Activated CD4-positive, alpha-beta T cell treated with anti-CD3 and anti-CD28 coated beads for 4 hours (primary cell): ENCODE measurements around the gene DLG1.
"Not testable (repeated sequence)": the region's sequence is repeated elsewhere in the genome, so short reads cannot be mapped to it uniquely, and the experiment has no call there.

Source experiments
- DNase-seq, 2 donors: peaks; one replicate each; pipeline ENCODE4 v3.0.0-alpha.2; 2020

The DLG1 gene

DNA sequence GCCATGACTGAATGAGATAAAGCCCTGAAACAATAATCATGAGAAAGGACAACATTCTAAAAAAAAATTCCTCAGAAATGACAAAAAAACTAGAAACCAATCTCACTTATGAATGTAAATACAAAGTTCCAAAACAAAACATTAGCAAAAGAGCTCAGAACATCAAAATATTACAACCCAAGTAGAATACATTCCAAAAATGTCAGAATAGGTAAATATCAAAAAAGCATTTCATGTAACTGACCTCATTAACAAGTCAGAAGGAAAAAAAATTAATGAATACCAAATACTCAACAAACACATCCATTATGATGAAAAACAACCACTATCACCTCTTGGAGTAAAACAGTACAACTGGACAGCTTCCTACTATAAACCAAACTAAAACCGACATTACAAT lies 93.1 kb downstream of the DLG1 start:
- no peak for DNase-seq

DNA sequence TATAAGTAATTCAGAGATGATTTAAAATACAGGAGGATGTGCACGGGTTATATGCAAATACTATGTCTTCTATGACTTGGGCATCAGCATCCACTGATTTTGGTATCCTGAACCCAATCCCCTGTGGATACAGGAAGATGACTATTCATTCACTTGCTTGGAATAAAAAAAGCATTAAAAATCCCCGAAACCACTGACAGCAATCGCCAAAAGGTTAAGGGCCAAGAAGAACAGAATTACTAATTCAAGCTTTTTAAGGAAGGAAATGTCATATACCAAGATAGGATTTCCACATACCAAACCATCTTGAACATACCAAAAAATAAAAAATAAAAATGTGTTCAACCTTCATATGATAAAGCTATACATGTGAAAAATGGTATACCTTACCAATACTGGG lies 93.7 kb downstream of the DLG1 start:
- DNase-seq, result no peak

DNA sequence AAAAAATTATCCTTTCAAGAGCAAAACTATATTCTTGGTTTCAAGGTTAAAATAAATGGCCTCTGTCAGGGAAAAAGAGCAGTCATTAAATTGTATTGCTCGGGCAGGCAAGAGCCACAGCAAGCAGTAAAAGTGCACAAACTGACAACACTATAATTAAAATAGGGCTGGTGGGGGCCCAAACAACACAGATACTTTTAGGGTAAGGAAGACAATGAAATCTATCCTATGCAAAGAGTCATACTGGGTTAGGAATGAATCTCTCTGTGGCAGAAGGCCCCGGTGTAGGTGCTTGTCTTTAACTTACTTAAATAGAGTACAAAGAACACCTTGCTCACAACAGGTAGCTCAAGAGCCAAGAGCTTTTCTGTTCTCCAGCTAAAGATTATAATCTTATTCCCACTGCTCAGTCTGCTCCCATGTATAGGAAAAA lies 94.7 kb downstream of the DLG1 start:
- DNase-seq, result no peak

DNA sequence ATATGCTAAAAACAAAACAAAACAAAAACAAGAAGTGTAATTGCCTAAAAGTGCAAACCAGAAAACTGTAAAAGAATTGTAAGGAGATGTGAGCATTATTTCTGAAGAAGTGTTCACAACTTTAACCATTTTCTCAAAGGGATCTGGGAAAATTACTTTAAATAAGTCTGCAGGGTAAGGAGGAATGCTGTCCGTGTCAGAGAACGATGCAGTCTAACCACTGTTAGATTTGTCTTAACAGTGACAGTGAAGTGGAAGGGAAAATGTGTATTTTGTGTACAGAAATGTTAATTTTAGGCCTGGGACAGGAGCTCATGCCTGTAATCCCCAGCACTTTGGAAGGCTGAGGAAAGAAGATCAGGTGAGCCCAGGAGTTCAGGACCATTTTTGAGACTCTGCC lies 95.7 kb downstream of the DLG1 start:
- DNase-seq, result no peak

DNA sequence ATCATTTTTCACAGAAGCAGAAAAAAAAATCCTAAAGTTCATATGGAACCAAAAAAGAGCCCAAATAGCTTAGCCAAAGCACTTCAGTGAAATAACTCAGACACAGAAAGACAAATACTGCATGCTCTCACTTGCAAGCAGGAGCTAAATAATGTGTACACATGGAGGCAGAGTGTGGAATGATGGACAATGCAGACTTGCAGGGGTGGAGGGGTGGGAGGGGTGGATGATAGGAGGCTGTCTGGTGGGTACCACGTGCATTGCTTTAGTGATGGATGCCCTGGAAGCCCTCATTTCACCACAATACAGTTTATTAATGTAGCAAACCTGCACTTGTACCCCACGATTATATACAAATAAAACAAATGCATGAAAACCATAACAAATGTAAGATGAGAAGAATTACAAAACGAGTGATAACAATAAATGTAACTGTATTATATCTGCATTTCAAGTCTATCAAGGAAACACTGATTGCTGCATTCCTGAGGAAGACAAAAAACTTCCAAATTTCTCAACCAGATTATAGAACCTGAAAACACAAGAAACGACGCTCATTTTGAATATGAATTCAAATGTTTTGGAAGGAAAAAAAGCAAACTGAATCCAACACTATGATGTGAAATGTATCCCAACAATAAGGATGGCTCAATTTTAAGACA lies 96.5 kb downstream of the DLG1 start:
- DNase-seq, result no peak

DNA sequence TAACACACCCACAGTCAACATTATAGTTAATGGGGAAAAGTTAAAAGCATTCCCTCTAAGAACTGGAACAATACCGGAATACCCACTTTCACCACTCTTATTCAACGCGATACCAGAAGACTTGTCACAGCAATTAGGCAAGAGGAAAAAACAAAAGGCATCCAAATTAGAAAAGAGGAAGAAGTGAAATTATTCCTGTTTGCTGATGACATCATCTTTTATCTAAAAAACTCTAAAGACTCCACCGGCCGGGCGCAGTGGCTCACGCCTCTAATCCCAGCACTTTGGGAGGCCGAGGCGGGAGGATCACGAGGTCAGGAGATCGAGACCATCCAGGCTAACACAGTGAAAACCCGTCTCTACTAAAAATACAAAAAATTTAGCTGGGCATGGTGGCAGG lies 97.6 kb downstream of the DLG1 start:
- DNase-seq, result not testable (repeated sequence)

DNA sequence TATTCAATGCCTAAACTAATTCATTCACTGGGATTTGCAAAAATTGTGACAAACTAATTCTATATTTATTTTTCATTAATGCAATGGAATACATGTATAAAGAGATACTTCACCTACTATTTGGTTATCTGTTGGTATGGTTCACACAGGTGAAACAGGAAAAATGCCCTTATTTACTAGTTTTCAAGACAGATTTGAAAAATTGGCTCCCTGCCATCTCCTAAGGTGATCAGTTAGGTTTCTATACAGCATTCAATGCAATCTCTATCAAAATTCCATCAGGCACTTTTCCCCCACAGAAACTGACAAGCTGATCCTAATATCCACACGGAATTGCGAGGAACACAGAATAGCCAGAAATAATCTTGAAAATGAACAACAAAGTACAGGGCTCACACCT lies 101.1 kb downstream of the DLG1 start:
- DNase-seq, result no peak

DNA sequence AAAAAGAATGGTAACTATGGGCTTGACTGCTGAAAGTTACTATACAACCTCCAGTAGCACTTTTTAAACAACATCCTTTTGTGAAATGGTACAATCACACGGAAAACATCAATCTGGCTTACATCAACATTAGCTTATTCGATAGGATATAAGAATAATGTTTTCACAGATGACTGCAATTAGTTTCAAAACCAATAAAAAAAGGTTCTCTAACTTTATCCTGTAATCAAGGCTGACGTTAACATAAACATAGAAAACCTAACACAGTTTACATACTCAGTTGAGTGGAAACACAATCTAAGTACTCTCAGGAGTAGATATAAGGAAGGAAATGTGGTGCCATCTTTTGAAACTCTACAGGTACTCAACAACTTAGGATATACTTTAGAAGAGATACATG lies 102.2 kb downstream of the DLG1 start:
- DNase-seq, result no peak

DNA sequence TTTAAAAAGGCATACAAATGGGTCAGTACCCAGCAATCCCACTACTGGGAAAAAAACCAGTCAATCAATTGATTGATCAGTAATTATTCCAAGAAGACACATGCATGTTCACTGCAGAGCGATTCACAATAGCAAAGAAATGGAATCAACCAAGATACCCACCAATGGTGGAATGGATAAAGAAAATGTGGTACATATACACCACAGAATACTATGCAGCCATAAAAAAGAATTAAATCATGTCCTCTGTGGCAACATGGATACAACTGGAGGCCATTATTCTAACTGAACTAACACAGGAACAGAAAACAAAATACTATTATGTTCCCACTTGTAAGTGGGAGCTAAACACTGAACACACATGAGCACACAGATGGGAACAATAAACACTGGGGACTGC lies 103.1 kb downstream of the DLG1 start:
- DNase-seq, result no peak

DNA sequence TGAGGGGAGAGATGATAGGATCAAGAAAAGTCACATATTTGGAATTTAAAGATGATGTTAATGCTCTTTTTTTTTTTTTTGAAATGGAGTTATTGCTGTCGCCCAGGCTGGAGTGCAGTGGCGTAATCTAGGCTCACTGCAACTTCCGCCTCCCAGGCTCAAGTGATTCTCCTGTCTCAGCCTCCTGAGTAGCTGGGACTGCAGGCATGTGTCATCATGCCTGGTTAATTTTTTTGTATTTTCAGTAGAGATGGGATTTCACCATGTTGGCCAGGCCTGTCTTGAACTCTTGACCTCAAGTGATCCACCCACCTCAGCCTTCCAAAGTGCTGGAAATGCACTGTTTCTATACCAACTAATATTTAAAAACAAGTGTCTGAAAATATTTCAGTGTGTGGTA lies 104.7 kb downstream of the DLG1 start:
- not testable (repeated sequence) for DNase-seq

DNA sequence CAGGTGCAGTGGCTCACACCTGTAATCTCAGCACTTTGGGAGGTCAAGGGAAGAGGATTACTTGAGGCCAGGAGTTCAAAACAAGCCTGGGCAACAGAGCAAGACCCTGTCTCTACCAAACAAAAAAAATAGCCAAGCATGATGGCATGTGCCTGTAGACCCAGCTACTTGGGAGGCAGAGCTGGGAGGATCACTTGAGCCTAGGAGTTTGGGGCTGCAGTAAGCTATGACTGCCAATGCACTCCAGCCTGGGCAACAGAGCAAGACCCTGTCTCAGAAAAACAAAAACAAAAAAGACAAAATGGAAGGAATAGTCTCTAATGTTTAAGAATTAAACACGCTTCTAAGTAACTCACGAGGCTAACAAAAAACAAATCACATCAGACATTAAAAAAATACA lies 106.5 kb downstream of the DLG1 start:
- DNase-seq, result no peak

DNA sequence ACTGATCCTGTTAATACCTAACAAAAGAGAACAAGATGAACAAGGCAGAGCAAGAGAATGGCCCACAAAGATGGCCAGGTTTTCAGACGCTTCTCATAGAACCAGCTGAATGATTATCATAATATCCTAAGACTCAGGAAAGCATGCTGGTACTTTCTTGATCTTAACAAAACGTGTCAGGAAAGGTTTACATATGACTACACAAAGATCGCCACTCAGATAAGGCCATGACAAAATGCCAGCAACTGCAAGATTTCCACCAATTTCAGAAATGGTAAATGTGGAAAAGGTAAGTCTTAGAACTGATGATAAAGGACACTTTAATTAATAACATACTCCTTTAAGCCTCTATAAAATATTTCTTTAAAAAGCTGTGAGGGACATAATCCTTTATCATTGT lies 108.8 kb downstream of the DLG1 start:
- no peak for DNase-seq

DNA sequence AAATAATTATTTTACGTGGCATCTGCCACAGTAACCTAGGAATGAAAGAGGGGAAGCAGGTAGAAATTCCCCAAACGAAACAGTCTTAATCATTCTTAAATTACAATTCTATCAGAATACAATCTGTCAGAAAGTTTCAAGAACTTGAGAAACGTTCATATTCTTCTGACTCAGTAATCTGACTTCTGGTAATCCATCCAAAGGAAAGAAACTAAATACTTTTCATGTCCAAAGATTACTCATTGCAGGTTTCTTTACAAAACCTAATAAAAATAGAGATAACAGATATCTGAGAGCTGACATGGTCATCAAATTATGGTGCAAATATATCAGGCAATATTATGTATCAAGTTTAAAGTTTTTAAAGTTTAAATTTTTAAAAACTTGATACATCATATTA lies 109.4 kb downstream of the DLG1 start:
- DNase-seq, result no peak

DNA sequence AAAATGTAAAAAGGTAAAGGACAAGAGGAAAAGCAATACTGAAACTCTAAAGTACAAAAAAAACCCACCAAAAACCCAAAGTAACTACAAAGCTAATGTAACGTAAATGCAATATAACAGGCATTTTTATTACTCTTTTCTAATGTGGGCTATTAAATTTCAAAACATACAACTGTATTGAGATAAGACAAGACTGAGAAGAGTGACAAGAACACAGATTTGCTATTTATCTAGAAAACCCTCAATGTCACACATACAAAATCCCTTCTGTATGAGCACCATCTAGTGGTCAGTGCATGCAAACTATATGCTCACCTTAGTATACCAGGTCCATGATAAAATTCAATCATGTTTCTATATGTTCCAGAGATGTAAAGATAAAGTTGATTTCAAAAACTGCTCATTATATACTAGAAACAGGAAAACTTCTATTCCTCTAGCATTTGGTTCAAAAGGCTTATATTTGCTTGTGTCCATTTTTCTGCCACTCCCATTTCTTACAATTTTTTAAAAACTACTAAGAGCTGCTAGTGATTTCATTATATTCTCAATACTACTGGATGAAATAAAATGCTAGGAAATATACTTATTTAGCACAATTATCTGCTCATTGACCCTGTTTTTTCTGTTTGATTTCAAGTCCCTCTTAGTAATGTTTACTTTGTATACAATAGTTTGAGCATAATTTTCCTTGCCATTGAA lies 111.4 kb downstream of the DLG1 start:
- peak in 1 of 2 donors; percentile 14 for DNase-seq

DNA sequence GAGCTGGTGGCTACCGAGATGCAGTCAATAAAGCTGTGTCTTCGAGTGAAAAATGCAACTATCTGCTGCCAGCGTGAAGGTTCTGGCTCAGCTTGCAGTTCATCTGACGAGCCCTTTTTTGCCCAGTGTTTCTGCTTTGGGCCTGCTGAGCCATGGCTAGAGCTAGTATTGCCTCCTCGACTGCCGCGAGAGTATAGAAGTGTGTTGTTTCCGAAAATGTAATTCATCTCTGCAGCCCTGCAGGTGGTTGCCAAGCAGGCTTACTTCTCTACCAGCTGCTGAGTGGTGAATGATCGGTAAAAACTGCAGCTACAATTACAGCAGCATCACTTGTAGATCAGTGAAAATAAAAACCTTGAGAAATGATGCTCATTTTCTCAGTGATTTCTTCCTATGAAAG lies 114.8 kb downstream of the DLG1 start:
- DNase-seq, result no peak

DNA sequence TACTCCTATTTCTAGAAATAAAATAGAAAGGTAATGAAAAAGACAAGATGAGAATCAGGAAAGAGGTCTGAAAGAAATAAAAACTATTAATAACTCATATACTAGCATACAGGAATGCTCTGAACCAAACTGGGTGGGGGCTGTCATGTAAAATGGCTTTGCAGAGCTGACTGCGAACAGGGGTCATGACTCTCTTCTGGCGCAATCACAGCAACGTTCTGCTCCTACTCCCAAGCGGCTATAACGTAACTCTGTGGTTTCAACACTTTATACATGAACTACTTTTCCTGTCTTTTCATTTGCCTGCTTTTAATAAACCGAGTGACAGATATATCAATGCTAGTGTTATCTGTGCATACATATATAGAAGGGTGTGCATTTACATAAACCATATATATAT lies 116.7 kb downstream of the DLG1 start:
- DNase-seq, result no peak

DNA sequence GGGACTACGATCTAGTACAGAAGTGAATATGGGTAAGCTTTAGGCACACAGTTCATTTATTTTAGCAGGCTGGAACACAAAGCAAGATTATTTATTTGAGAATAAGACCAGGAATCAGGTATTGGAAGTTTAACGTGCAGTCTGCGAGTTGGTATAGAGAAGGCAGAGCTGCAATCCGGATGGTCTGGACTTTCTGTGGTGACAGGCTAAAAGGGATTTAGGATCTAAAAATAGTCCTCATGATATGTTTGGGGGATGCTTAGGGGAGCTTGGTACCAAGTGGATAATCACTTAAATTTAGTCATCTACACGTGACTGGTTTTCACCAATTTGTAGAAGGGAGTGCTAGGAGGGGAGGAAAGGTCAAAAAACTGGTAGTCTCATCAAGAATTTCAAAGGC lies 119.4 kb downstream of the DLG1 start:
- DNase-seq, result no peak

DNA sequence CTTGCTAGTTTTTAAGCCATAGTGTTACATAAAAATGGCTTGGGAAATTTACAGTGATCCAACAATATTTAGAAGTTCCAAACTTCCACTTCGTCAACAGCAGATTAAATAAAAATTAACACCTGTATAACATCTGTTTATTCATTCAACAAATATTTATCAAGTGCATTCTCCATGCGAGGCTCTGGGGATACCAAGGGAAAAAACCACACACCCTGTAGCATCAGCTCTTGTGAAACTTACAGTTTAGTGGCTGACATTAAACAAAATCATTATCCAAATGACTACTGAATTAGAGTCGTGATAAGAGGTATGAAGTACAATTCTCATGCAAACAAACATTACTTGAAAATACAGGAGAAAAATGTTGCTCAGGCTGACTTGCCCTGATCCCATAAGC lies 122.9 kb downstream of the DLG1 start:
- no peak for DNase-seq

DNA sequence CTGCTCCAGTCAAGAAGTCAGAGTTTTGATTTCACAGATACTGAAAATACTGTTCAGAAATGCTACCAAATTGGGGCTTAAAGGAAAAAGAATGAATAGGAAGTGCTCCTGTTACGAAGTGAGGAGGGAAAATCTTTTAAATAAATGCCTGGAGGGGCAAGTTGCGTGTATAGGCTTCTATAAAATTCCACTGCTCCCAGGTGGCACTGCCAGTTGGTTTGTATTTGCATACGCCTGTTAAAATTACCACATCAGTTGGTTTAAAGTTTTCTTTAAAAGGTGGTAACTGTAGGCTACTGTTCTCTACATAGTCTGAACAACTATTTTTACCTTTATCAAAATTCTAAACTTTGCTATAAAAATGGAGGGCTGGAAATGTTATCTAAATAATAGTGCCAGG lies 123.5 kb downstream of the DLG1 start:
- DNase-seq, result no peak

DNA sequence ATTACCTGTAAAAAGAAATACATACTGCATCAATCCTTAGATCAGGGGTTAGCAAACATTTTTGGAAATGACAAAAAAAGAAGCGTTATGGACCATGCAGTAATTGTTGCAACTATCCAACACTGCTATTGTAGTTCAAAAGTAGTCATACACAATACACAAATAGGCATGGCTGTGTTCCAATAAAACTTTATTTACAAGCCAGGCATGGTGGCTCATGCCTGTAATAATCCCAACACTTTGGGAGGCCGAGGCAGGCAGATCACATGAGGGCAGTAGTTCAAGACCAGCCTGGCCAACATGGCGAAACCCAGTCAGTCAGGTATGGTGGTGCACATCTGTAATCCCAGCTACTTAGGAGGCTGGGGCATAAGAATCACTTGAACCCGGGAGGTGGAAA lies 124.8 kb downstream of the DLG1 start:
- no peak for DNase-seq

DNA sequence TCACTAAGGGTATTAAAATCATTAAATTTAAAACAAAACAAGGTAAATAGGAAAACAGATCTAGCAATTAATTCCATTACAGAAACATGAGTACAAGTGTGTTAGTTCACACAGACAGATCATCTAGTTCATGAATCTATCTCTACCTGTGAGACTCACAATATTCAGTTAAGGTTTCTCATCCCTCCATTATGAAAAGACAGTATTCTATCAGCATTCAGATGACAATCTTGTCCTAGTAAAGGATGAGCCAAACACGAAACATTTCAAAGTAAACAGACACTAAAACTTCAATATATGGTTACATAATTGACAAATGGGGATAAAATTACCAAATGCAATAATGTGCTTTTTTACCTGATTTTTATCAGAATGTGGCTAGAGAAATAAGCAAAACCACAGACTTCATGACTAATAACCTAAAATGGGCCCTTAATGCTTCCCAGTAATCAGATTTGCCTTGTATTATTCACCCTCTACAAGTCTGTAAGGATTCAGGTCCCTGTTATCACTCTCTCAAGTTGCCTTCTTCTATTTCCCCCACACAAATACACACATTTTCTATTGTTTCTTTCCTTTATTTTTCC lies 126.8 kb downstream of the DLG1 start:
- DNase-seq, result no peak

DNA sequence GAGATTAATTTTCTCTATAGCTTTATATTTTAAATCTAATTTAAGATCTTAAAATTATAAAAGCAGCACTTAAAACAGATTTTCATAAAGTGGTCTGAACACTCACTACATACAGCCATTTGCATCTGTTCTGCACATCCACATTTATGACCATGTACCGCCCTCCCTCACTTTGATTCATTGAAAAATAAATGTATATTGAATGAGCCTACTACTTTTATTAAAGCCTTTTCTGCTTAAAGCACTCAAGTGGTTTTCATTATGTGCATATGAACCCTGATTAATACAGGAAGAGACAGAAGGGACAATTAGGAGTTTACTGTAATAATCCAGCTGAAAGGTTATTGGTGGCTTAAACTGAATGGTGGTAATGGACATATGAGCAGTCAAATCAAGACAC lies 129.4 kb downstream of the DLG1 start:
- DNase-seq, result no peak

DNA sequence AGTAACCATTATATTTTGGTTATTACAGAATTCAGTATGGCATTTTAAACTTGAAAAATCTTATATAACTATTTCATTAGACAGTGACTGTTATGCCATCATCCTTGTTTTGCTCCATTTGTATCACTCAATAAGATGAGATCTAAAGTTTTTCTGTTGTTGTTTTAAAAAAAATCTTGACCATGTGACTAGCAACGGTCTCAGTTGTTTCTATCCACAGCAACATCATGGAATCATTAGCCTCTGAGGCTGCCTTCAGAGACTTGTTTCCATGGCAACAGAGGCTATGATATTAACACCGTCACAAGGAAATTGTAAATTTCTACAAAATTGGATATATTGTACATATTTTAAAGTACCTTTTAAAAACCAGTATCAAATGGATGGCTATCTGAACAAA lies 129.8 kb downstream of the DLG1 start:
- no peak for DNase-seq

DNA sequence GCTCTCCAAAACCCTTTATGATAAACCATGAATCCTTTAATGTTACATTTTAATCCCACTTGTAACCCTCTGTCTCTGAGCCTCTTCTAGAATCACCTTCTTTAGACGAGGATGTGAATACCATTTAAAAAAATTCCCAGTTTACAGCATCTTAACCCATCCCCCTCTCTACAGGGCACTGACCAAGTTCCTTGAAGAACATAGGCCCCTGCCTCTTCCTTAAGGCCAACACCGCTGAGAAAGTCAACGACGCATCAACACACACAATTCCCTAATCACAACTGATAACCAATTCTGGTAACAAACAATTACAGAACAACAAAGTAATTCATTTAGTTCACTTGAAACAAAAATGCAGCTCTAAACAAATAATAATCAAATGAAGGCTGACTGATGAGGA lies 130.3 kb downstream of the DLG1 start:
- no peak for DNase-seq

DNA sequence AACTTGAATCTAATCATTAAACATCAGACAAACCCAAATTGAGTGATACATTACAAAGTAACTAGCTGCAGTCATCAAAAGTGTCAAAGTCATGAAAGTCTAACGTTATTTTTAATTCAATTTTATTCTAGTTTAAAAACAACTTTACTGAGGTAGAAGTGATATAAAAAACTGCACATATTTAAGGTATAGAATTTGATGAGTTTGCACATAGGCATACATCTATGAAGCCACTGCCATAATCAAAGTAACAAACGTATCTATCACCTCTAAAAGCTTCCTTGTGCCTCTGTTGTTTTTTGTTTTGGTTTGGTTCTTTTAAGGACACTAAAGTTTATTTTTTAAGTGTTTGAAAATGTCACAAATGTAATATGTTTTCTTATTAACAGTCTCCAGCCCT lies 130.9 kb downstream of the DLG1 start:
- no peak for DNase-seq
